Measurements from ENCODE around the gene RFX1.
"Not testable (repeated sequence)": the region's sequence is repeated elsewhere in the genome, so short reads cannot be mapped to it uniquely, and the experiment has no call there.

RFX1 gene

DNA sequence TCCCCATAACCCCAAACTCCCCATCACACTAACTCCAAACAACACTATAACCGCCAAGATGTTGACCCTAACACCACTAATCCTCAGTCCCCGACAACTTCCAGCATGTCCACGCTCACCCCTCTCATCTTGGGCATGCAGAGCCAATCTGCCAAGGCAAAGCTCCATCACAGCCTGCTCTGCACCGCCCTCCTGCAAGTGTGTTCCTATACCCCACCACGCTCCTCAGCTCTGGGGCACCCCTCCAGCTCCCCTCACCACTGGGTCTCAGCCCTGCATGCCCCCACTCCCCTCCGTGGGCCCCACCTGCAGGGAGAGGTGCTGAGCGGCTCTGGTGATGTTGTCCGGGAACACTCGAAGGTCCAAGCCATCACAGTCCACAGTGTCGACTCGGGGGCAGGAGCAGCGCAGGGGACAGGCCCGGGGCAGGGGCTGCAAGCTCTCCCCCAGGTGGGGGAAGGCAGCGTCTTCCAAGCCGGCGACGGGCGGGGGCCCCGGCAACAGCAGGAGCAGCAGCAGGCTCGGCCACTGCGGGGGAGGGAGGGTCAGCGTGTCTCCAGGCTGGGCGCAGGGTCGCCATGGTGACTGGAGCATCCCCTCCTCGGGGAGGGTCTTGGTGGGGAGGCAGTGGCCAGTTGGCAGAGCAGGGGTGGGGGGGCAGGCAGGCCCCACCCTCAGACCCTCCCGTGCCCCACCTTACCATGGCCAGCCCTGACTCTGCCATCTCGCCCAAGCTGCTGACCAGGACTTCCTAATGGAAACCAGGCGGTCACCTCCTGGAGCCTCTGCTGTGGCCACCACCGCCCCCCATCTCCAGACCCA lies 68.4 kb downstream of the RFX1 start:
- no peak for DNase-seq (ENCODE audit: low read depth in 2 of 3, low spot score in 2 of 3)

DNA sequence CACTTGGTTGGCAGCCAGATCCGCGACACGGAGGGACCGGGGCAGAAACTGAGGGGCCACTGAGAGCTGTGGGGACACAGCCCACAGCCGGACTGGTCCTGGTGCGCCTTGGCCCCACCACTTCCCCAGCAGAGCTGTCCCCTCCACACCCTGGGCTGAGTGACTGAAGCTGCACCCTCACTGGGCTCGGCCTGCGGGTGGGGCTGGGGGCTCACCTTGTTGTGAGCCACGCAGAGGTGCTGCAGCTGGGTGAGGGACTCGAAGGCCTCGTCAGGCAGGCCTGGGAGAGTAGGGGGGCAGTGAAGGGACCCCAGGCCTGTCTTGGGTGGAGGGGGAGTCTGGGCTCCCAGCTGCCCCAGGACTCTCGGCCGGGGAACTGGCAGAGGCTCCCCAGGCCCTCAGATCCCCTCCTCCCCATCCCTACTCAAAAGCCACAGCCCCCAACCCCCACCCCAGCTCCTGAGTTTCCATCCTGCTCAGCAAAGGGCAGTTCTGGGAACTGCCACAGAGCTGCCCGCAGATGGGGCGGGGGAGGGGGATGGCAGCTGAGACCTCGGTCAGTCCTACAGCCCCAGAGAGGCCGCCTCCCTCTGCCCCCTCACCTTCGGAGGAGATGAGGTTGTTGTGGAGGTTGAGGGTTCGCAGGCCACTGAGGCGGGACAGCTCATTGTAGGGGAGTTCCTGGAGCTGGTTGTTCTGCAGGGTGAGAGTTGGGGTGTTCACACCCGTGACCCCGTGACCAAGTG lies 70.2 kb downstream of the RFX1 start:
- no peak for DNase-seq (ENCODE audit: low read depth in 2 of 3, low spot score in 2 of 3)

- no peak for DNase-seq (ENCODE audit: low read depth in 2 of 3, low spot score in 2 of 3)
These were observed 71.4 kb downstream of the RFX1 start for GRCh38 chr19:13934785-13935109.

- no peak for DNase-seq (ENCODE audit: low read depth in 2 of 3, low spot score in 2 of 3)
These were observed 73.2 kb downstream of the RFX1 start for GRCh38 chr19:13932911-13933393.

- no peak for DNase-seq (ENCODE audit: low read depth in 2 of 3, low spot score in 2 of 3)
These were observed 73.9 kb downstream of the RFX1 start for GRCh38 chr19:13932149-13932637.

- DNase-seq (ENCODE audit: low read depth in 2 of 3, low spot score in 2 of 3), result no peak
These were observed 74.5 kb downstream of the RFX1 start for GRCh38 chr19:13931391-13932148.

GRCh38 chr19:13930402-13930801 lies 75.7 kb downstream of the RFX1 start:
- no peak for DNase-seq (ENCODE audit: low read depth in 2 of 3, low spot score in 2 of 3)

GRCh38 chr19:13929956-13930355 lies 76.2 kb downstream of the RFX1 start:
- no peak for DNase-seq (ENCODE audit: low read depth in 2 of 3, low spot score in 2 of 3)

DNA sequence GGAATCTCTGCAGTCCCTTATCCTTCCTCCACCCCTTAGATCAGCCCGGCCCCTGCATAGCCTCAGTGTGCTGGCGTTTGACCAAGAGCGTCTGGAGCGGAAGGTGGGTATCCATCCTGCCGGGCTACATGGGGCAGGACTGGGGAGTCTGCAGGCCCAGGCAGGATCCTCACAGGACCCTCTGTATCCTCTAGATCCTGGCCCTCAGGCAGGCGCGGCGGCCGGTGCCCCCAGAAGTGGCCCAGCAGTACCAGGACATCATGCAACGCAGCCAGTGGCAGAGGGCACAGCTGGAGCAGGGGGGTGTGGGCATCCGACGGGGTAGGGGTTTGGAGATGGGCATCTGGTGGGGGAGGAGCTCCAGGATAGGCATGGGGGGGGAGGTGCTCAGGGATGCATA lies 76.8 kb downstream of the RFX1 start:
- no peak for DNase-seq (ENCODE audit: low read depth in 2 of 3, low spot score in 2 of 3)

DNA sequence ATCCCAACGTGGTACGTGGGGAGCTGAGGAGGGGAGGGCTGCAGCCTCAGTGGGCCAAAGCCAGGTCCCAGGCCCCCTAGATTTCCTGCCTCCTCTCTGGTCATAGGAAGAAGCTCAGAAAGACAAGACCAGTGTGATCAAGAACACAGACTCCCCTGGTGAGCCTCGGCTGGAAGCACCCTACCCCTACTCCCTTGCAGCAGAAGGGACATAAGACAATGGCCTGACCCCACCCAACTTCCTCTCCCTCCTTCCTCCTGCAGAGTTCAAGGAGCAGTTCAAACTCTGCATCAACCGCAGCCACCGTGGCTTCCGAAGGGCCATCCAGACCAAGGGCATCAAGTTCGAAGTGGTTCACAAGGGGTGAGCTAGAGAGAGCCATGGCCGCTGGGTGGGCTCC lies 79.4 kb downstream of the RFX1 start:
- no peak for DNase-seq (ENCODE audit: low read depth in 2 of 3, low spot score in 2 of 3)

DNA sequence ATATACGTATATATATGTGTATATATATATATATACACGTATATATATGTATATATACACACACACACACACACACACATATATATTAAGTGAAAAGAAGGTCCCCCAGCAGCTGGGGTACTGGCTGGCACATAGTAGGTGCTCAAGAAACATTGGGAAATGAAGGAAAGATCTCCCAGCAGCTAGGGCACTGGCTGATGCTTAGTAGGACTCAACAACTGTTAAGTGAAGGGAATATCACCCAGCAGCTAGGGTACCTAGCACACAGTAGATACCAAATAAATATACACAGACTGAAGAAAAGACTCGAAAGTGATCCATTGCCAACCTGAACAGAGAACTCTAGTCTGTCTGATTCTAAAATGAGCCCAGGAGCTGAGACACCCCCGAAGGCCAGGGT lies 80.1 kb downstream of the RFX1 start:
- DNase-seq (ENCODE audit: low read depth in 2 of 3, low spot score in 2 of 3), result no peak

GRCh38 chr19:13923194-13923987 lies 82.7 kb downstream of the RFX1 start:
- no peak for DNase-seq (ENCODE audit: low read depth in 2 of 3, low spot score in 2 of 3)

DNA sequence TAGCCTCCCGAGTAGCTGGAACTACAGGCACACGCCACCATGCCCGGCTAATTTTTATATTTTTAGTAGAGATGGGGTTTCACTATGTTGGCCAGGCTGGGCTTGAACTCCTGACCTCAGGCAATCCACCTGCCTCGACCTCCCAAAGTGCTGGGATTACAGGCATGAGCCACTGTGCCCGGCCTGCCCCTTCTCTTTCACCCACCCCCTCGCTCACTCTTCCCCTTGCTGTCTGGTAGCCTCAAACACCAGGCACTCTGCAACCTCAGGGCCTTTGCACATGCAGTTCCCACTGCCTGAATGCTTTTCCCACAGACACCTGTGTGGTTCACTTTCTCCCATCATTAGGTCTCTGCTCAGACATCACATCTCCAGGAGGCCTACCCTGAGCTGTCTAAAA lies 84.0 kb downstream of the RFX1 start:
- not testable (repeated sequence) for DNase-seq (ENCODE audit: low read depth in 2 of 3, low spot score in 2 of 3)

GRCh38 chr19:13920940-13921747 lies 85.0 kb downstream of the RFX1 start:
- no peak for DNase-seq (ENCODE audit: low read depth in 2 of 3, low spot score in 2 of 3)

GRCh38 chr19:13920524-13920923 lies 85.6 kb downstream of the RFX1 start:
- DNase-seq (ENCODE audit: low read depth in 2 of 3, low spot score in 2 of 3), result no peak

DNA sequence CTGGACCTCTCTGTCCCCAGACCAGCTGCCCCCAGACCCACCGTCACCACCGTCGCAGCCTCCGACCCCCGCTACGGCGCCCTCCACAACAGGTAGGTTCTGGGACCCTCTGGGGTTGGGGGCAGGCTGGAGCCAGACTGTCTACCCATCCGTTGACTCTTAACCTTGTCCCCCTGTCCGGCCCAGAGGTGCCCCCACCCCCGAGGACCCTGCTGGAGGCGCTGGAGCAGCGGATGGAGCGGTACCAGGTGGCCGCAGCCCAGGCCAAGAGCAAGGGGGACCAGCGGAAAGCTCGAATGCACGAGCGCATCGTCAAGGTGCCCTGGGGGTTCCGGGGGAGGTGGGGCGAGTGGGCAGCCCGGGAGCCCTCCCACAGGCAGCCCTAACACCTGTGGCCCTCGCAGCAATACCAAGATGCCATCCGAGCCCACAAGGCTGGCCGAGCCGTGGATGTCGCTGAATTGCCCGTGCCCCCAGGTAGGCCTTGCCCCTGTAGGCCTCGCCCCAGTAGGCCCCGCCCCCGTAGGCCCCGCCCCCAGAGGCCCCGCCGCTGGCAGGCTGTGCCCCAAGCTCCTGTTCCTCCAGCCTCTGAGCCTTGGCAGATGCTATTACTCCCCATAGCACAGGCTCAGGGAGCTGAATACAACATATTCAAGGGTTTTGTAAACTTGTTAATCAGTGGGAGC lies 87.3 kb downstream of the RFX1 start:
- DNase-seq (ENCODE audit: low read depth in 2 of 3, low spot score in 2 of 3), result no peak

- DNase-seq (ENCODE audit: low read depth in 2 of 3, low spot score in 2 of 3), result no peak
These were observed 88.2 kb downstream of the RFX1 start for GRCh38 chr19:13917888-13918406.

DNA sequence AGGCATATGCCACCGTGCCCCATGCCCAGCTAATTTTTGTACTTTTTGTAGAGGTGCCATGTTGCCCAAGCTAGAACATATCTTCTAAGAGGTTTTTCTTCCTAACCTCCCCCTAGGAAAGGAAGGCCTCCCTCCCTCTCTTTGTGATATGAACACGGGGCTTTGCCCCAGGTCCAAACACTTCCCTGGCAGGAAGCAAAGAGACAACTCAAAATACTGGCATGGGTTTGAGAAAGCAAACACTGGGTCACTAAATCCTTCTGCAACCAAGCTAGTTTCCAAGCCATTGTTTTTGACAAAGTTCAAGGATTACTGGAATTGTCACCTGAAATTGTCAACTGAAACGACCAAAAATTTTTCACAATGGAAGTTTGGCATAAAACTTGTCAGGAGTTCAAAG lies 91.3 kb downstream of the RFX1 start:
- no peak for DNase-seq (ENCODE audit: low read depth in 2 of 3, low spot score in 2 of 3)

DNA sequence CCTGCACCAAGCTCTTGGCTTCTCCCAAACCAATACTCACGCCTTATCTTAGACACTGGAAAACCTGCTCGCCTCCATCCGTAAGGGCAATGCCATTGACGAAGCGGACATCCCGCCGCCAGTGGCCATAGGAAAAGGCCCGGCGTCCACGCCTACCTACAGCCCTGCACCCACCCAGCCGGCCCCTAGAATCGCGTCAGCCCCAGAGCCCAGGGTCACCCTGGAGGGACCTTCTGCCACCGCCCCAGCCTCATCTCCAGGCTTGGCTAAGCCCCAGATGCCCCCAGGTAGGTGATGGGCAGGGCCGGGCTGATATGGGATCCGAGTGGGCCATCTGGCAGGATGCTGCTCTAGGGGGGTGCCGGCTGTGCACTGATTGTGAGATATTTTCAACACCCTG lies 92.8 kb downstream of the RFX1 start:
- DNase-seq (ENCODE audit: low read depth in 2 of 3, low spot score in 2 of 3), result no peak
